GM23338 (cell line): ENCODE data around the gene RET. TPM values are rescaled to one million over a fixed set of nuclear protein-coding genes. Genes with fewer than 3 reads are reported as not detected.

Source experiments
- ATAC-seq: fragments of 200-7000 bp; cut with Tn5 transposase; 3 replicates; pipeline ENCODE4 v1.9.1; 2020
- DNase-seq: peaks from one replicate; pipeline ENCODE4 v3.0.0-alpha.2; 2015; ENCODE audit warnings: low spot score
- H2AFZ ChIP-seq: fragments of 200-600 bp; sonication (generic); 2 replicates; pipeline ENCODE4 v1.8.0; 2016; ENCODE audit warnings: antibody characterized with exemption, mild to moderate bottlenecking, moderate library complexity
- H3F3A ChIP-seq: fragments of 200-600 bp; sonication (generic); replicated peaks from 2 replicates; pipeline ENCODE4 v1.8.0; 2017; ENCODE audit warnings: antibody characterized with exemption, mixed run types, low read depth
- H3K27ac ChIP-seq: fragments of 200-600 bp; sonication (generic); 2 replicates; pipeline ENCODE4 v1.6.1; 2016; ENCODE audit warnings: low read depth
- H3K27me3 ChIP-seq: fragments of 200-600 bp; sonication (generic); 2 replicates; pipeline ENCODE4 v1.8.0; 2016; ENCODE audit warnings: mild to moderate bottlenecking, mixed run types, moderate library complexity; ENCODE audit not compliant: insufficient read depth
- H3K36me3 ChIP-seq: fragments of 200-600 bp; sonication (generic); 2 replicates; pipeline ENCODE4 v1.8.0; 2016; ENCODE audit warnings: mild to moderate bottlenecking; ENCODE audit not compliant: insufficient read depth
- H3K4me1 ChIP-seq: fragments of 200-600 bp; sonication (generic); 2 replicates; pipeline ENCODE4 v1.8.0; 2016; ENCODE audit warnings: mild to moderate bottlenecking, moderate library complexity; ENCODE audit not compliant: insufficient read depth
- H3K4me2 ChIP-seq: fragments of 200-600 bp; sonication (generic); 2 replicates; pipeline ENCODE4 v1.7.1; 2017; ENCODE audit warnings: mixed run types
- H3K4me3 ChIP-seq: fragments of 200-600 bp; sonication (generic); 2 replicates; pipeline ENCODE4 v1.6.1; 2016; ENCODE audit warnings: mixed run types
- H3K79me2 ChIP-seq: fragments of 200-600 bp; sonication (generic); replicated peaks from 2 replicates; pipeline ENCODE4 v1.8.0; 2017; ENCODE audit warnings: mild to moderate bottlenecking; ENCODE audit not compliant: insufficient read depth
- H3K9me2 ChIP-seq: fragments of 200-600 bp; sonication (generic); 2 replicates; pipeline ENCODE4 v1.8.0; 2017; ENCODE audit not compliant: insufficient read depth
- H4K20me1 ChIP-seq: fragments of 200-600 bp; sonication (generic); replicated peaks from 2 replicates; pipeline ENCODE4 v1.8.0; 2017; ENCODE audit warnings: mild to moderate bottlenecking; ENCODE audit not compliant: insufficient read depth
- H3K27ac Mint-ChIP-seq: 2 replicates; pipeline ENCODE4 v1.8.0; 2020; ENCODE audit warnings: inconsistent platforms, mild to moderate bottlenecking, moderate library complexity, mixed read lengths
- H3K27me3 Mint-ChIP-seq: 3 replicates; pipeline ENCODE4 v1.8.0; 2022; ENCODE audit warnings: low read depth, mild to moderate bottlenecking, moderate library complexity, mixed read lengths, inconsistent platforms; ENCODE audit not compliant: insufficient read depth, poor library complexity
- H3K36me3 Mint-ChIP-seq: 3 replicates; pipeline ENCODE4 v1.8.0; 2021; ENCODE audit warnings: low read depth, mild to moderate bottlenecking, inconsistent platforms, moderate library complexity, mixed read lengths
- H3K4me1 Mint-ChIP-seq: 3 replicates; pipeline ENCODE4 v1.8.0; 2020; ENCODE audit warnings: mild to moderate bottlenecking, inconsistent platforms, mixed read lengths
- H3K4me3 Mint-ChIP-seq: 3 replicates; pipeline ENCODE4 v1.8.0; 2021; ENCODE audit warnings: moderate library complexity, mild to moderate bottlenecking, inconsistent platforms, mixed read lengths
- H3K9me3 Mint-ChIP-seq: 3 replicates; pipeline ENCODE4 v1.8.0; 2020; ENCODE audit warnings: moderate library complexity, mild to moderate bottlenecking, inconsistent platforms, mixed read lengths
- CREB1 ChIP-seq: fragments of 250-450 bp; sonication (Bioruptor Pico); IDR thresholded peaks from 2 replicates; pipeline ENCODE4 v1.5.0; 2020; ENCODE audit warnings: low read depth, mild to moderate bottlenecking, moderate library complexity
- EZH2 ChIP-seq: fragments of 200-600 bp; sonication (generic); IDR thresholded peaks from one replicate; pipeline ENCODE4 v1.8.0; 2017; ENCODE audit warnings: antibody characterized with exemption, mild to moderate bottlenecking, low read depth; ENCODE audit not compliant: unreplicated experiment
- EZH2phosphoT487 ChIP-seq: fragments of 200-600 bp; sonication (generic); IDR thresholded peaks from one replicate; pipeline ENCODE4 v1.8.1; 2018; ENCODE audit warnings: antibody characterized with exemption; ENCODE audit not compliant: unreplicated experiment
- JUNB ChIP-seq: IDR thresholded peaks from one replicate; pipeline ENCODE4 v1.6.1; 2016; ENCODE audit warnings: antibody characterized with exemption; ENCODE audit not compliant: unreplicated experiment
- NANOG ChIP-seq: IDR thresholded peaks from 2 replicates; pipeline ENCODE4 v1.6.1; 2016; ENCODE audit warnings: antibody characterized with exemption, borderline replicate concordance
- POLR2AphosphoS5 ChIP-seq: IDR thresholded peaks from 2 replicates; pipeline ENCODE4 v1.6.1; 2016; ENCODE audit warnings: antibody characterized with exemption, low read depth
- STAT1 ChIP-seq: IDR thresholded peaks from one replicate; pipeline ENCODE4 v1.6.1; 2016; ENCODE audit warnings: antibody characterized with exemption; ENCODE audit not compliant: unreplicated experiment
- ZNF114 ChIP-seq: fragments of 250-450 bp; sonication (Bioruptor Pico); IDR thresholded peaks from 2 replicates; pipeline ENCODE4 v1.5.0; 2020; ENCODE audit warnings: mild to moderate bottlenecking, moderate library complexity
- ZNF331 ChIP-seq: fragments of 250-450 bp; sonication (Bioruptor Pico); IDR thresholded peaks from 2 replicates; pipeline ENCODE4 v1.5.0; 2020; ENCODE audit warnings: low read depth, mild to moderate bottlenecking, moderate library complexity
- polyA plus RNA-seq: library from polyadenylated mRNA; unstranded; fragments of >200 nt; fragmentation: Nextera tagmentation; extraction: Ambion mirVana; gene quantifications from 2 replicates; pipeline ENCODE4 v1.2.1, GENCODE V29; 2016
- total RNA-seq: library from RNA; depleted of rRNA; stranded (reverse); fragments of >200 nt; shearing (Covaris generic); gene quantifications from 2 replicates; pipeline ENCODE4 v1.2.3, GENCODE V29; 2014
- TF ChIP-seq, protein P1 (sequence below): IDR thresholded peaks from one replicate; pipeline ENCODE4 v1.6.1; 2018; ENCODE audit warnings: antibody characterized with exemption; ENCODE audit not compliant: unreplicated experiment
- TF ChIP-seq, protein P2 (sequence below): IDR thresholded peaks from 2 replicates; pipeline ENCODE4 v1.6.1; 2016; ENCODE audit warnings: antibody characterized with exemption
- TF ChIP-seq, protein P3 (sequence below): fragments of 250-450 bp; sonication (Bioruptor Pico); IDR thresholded peaks from 2 replicates; pipeline ENCODE4 v1.5.0; 2020; ENCODE audit warnings: mild to moderate bottlenecking, moderate library complexity
- TF ChIP-seq, protein P4 (sequence below), 2 experiments: fragments of 200-600 bp in 1 of 2; sonication (generic) in 1 of 2; conservative IDR thresholded peaks; 2 replicates each; pipeline versions ENCODE4 v1.5.1 to v1.6.1; 2016 to 2017; ENCODE audit warnings: antibody characterized with exemption in 2 of 2, low read depth in 2 of 2, mild to moderate bottlenecking in 2 of 2, moderate library complexity in 1 of 2

Gene RET
- total and polyA plus RNA-seq, 2 experiments from 2014 or later: 5.5 to 9.8 TPM

DNA sequence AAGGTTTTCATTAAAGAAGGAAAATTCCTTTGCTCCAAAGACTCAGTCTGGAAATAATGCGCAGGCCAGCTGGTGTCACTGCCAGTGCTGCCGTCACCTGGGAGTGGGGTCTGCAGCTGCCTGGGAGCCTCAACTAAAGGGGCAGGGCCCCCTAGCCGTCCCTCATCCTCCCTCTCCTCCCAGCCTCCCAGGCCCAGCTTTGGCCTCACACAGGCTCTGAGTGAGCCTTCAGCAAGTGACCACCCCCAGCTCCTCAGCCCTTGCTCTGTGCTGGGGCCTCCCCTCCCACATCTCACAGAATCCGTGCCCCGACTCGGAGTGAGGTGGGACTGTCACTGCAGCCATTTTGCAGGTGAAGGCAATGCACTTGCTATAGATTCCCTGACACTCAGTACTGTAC, 11.1 kb upstream of the RET start:
- H3K9me2 ChIP-seq: no peaks in the 10 kb centered on the region
- no peak overlapping the region for H2AFZ ChIP-seq
- H3K79me2 ChIP-seq: no peaks in the 10 kb centered on the region
- no peak overlapping the region for H3K4me3 Mint-ChIP-seq
- DNase-seq (no peak), ATAC-seq (no peak)
- no peak overlapping the region for H3K4me2 ChIP-seq
- no peak overlapping the region for H3K27ac ChIP-seq
- no peaks in the 10 kb centered on the region for H3F3A ChIP-seq
- no peaks in the 10 kb centered on the region for H4K20me1 ChIP-seq
- H3K27me3 Mint-ChIP-seq: peaks cover 8% of the 10 kb centered on the region
- H3K36me3 Mint-ChIP-seq: no peaks in the 10 kb centered on the region; the same call in 2 of the 3 replicates
- TF ChIP-seq, protein P1, sequence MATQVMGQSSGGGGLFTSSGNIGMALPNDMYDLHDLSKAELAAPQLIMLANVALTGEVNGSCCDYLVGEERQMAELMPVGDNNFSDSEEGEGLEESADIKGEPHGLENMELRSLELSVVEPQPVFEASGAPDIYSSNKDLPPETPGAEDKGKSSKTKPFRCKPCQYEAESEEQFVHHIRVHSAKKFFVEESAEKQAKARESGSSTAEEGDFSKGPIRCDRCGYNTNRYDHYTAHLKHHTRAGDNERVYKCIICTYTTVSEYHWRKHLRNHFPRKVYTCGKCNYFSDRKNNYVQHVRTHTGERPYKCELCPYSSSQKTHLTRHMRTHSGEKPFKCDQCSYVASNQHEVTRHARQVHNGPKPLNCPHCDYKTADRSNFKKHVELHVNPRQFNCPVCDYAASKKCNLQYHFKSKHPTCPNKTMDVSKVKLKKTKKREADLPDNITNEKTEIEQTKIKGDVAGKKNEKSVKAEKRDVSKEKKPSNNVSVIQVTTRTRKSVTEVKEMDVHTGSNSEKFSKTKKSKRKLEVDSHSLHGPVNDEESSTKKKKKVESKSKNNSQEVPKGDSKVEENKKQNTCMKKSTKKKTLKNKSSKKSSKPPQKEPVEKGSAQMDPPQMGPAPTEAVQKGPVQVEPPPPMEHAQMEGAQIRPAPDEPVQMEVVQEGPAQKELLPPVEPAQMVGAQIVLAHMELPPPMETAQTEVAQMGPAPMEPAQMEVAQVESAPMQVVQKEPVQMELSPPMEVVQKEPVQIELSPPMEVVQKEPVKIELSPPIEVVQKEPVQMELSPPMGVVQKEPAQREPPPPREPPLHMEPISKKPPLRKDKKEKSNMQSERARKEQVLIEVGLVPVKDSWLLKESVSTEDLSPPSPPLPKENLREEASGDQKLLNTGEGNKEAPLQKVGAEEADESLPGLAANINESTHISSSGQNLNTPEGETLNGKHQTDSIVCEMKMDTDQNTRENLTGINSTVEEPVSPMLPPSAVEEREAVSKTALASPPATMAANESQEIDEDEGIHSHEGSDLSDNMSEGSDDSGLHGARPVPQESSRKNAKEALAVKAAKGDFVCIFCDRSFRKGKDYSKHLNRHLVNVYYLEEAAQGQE: no peak
- TF ChIP-seq CREB1 (CRISPR knock-in tag): no peak
- no peak for TF ChIP-seq EZH2phosphoT487
- no peak for TF ChIP-seq ZNF114 (CRISPR knock-in tag)
- TF ChIP-seq NANOG: no peak
- no peak for TF ChIP-seq STAT1
- no peak for TF ChIP-seq EZH2
- TF ChIP-seq, protein P2, sequence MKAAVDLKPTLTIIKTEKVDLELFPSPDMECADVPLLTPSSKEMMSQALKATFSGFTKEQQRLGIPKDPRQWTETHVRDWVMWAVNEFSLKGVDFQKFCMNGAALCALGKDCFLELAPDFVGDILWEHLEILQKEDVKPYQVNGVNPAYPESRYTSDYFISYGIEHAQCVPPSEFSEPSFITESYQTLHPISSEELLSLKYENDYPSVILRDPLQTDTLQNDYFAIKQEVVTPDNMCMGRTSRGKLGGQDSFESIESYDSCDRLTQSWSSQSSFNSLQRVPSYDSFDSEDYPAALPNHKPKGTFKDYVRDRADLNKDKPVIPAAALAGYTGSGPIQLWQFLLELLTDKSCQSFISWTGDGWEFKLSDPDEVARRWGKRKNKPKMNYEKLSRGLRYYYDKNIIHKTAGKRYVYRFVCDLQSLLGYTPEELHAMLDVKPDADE: no peak
- TF ChIP-seq, protein P3, sequence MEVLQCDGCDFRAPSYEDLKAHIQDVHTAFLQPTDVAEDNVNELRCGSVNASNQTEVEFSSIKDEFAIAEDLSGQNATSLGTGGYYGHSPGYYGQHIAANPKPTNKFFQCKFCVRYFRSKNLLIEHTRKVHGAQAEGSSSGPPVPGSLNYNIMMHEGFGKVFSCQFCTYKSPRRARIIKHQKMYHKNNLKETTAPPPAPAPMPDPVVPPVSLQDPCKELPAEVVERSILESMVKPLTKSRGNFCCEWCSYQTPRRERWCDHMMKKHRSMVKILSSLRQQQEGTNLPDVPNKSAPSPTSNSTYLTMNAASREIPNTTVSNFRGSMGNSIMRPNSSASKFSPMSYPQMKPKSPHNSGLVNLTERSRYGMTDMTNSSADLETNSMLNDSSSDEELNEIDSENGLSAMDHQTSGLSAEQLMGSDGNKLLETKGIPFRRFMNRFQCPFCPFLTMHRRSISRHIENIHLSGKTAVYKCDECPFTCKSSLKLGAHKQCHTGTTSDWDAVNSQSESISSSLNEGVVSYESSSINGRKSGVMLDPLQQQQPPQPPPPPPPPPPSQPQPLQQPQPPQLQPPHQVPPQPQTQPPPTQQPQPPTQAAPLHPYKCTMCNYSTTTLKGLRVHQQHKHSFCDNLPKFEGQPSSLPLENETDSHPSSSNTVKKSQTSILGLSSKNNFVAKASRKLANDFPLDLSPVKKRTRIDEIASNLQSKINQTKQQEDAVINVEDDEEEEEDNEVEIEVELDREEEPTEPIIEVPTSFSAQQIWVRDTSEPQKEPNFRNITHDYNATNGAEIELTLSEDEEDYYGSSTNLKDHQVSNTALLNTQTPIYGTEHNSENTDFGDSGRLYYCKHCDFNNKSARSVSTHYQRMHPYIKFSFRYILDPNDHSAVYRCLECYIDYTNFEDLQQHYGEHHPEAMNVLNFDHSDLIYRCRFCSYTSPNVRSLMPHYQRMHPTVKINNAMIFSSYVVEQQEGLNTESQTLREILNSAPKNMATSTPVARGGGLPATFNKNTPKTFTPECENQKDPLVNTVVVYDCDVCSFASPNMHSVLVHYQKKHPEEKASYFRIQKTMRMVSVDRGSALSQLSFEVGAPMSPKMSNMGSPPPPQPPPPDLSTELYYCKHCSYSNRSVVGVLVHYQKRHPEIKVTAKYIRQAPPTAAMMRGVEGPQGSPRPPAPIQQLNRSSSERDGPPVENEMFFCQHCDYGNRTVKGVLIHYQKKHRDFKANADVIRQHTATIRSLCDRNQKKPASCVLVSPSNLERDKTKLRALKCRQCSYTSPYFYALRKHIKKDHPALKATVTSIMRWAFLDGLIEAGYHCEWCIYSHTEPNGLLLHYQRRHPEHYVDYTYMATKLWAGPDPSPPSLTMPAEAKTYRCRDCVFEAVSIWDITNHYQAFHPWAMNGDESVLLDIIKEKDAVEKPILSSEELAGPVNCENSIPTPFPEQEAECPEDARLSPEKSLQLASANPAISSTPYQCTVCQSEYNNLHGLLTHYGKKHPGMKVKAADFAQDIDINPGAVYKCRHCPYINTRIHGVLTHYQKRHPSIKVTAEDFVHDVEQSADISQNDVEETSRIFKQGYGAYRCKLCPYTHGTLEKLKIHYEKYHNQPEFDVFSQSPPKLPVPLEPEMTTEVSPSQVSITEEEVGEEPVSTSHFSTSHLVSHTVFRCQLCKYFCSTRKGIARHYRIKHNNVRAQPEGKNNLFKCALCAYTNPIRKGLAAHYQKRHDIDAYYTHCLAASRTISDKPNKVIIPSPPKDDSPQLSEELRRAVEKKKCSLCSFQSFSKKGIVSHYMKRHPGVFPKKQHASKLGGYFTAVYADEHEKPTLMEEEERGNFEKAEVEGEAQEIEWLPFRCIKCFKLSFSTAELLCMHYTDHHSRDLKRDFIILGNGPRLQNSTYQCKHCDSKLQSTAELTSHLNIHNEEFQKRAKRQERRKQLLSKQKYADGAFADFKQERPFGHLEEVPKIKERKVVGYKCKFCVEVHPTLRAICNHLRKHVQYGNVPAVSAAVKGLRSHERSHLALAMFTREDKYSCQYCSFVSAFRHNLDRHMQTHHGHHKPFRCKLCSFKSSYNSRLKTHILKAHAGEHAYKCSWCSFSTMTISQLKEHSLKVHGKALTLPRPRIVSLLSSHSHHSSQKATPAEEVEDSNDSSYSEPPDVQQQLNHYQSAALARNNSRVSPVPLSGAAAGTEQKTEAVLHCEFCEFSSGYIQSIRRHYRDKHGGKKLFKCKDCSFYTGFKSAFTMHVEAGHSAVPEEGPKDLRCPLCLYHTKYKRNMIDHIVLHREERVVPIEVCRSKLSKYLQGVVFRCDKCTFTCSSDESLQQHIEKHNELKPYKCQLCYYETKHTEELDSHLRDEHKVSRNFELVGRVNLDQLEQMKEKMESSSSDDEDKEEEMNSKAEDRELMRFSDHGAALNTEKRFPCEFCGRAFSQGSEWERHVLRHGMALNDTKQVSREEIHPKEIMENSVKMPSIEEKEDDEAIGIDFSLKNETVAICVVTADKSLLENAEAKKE (CRISPR knock-in tag): no peak
- TF ChIP-seq, protein P4, sequence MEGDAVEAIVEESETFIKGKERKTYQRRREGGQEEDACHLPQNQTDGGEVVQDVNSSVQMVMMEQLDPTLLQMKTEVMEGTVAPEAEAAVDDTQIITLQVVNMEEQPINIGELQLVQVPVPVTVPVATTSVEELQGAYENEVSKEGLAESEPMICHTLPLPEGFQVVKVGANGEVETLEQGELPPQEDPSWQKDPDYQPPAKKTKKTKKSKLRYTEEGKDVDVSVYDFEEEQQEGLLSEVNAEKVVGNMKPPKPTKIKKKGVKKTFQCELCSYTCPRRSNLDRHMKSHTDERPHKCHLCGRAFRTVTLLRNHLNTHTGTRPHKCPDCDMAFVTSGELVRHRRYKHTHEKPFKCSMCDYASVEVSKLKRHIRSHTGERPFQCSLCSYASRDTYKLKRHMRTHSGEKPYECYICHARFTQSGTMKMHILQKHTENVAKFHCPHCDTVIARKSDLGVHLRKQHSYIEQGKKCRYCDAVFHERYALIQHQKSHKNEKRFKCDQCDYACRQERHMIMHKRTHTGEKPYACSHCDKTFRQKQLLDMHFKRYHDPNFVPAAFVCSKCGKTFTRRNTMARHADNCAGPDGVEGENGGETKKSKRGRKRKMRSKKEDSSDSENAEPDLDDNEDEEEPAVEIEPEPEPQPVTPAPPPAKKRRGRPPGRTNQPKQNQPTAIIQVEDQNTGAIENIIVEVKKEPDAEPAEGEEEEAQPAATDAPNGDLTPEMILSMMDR (conservative IDR thresholded peaks at IDR 0.05; ENCODE audit: low read depth in 2 of 2): no peak
- no peak for TF ChIP-seq JUNB
- no peak for TF ChIP-seq ZNF331
- TF ChIP-seq POLR2AphosphoS5: no peak
- no peaks in the 10 kb centered on the region for H3K36me3 ChIP-seq
- H3K4me3 ChIP-seq: no peak overlapping the region
- no peaks in the 10 kb centered on the region for H3K4me1 ChIP-seq
- H3K9me3 Mint-ChIP-seq: no peaks in the 10 kb centered on the region; the same call in 2 of the 3 replicates
- peaks cover 7% of the 10 kb centered on the region for H3K4me1 Mint-ChIP-seq
- H3K27me3 ChIP-seq: no peaks in the 10 kb centered on the region
- no peak overlapping the region for H3K27ac Mint-ChIP-seq
